H1 (cell line): ENCODE data around the gene IFNL4.

Source experiments
- CBX5 ChIP-seq: fragments of 300-800, 300-1000 bp; sonication (generic); IDR thresholded peaks from 2 replicates; pipeline ENCODE4 v1.7.1; 2016; ENCODE audit warnings: antibody characterized with exemption, low read length, low read depth
- CEBPB ChIP-seq: IDR thresholded peaks from 2 replicates; pipeline ENCODE4 v1.6.1; 2012; ENCODE audit warnings: low read depth, low read length
- EGR1 ChIP-seq: IDR thresholded peaks from 2 replicates; pipeline ENCODE4 v1.6.1; 2011; ENCODE audit warnings: low read depth, low read length, borderline replicate concordance
- EZH2 ChIP-seq: fragments of 200-600 bp; sonication (generic); IDR thresholded peaks from 2 replicates; pipeline ENCODE4 v1.7.1; 2012; ENCODE audit warnings: low read depth, mild to moderate bottlenecking, moderate library complexity, low read length, inconsistent platforms; ENCODE audit not compliant: severe bottlenecking
- KDM1A ChIP-seq: fragments of 200-600, 300-600 bp; sonication (generic); IDR thresholded peaks from 2 replicates; pipeline ENCODE4 v1.7.1; 2016; ENCODE audit warnings: mild to moderate bottlenecking, low read length, borderline replicate concordance
- POLR2A ChIP-seq, 2 experiments: IDR thresholded peaks; 1 replicate in 1 of 2; 2 replicates in 1 of 2; pipeline ENCODE4 v1.6.1; 2011; ENCODE audit warnings: low read depth in 2 of 2, low read length in 2 of 2, mild to moderate bottlenecking in 2 of 2; ENCODE audit errors: control extremely low read depth in 1 of 2
- POLR2AphosphoS5 ChIP-seq: IDR thresholded peaks from 2 replicates; pipeline ENCODE4 v1.6.1; 2011; ENCODE audit warnings: low read depth, low read length
- RFX5 ChIP-seq: IDR thresholded peaks from 2 replicates; pipeline ENCODE4 v1.6.1; 2011; ENCODE audit warnings: low read depth, low read length, improper control_type of control experiment, borderline replicate concordance
- SP1 ChIP-seq: IDR thresholded peaks from 2 replicates; pipeline ENCODE4 v1.6.1; 2011; ENCODE audit warnings: low read depth, low read length
- TAF1 ChIP-seq: IDR thresholded peaks from 2 replicates; pipeline ENCODE4 v1.6.1; 2011; ENCODE audit warnings: mild to moderate bottlenecking, low read depth, low read length
- YY1 ChIP-seq: IDR thresholded peaks from 2 replicates; pipeline ENCODE4 v1.6.1; 2011; ENCODE audit warnings: low read depth, mild to moderate bottlenecking, low read length
- TF ChIP-seq, protein P1 (sequence below), 3 experiments: IDR thresholded peaks; 1 replicate in 2 of 3; 2 replicates in 1 of 3; pipeline versions ENCODE4 v1.5.1 to v1.6.1; 2011; ENCODE audit warnings: low read length in 3 of 3, mild to moderate bottlenecking in 3 of 3, inconsistent platforms in 2 of 3, low read depth in 1 of 3, moderate library complexity in 1 of 3; ENCODE audit not compliant: insufficient read depth in 1 of 3; ENCODE audit errors: control extremely low read depth in 1 of 3
- TF ChIP-seq, protein P2 (sequence below): IDR thresholded peaks from 2 replicates; pipeline ENCODE4 v1.6.1; 2012; ENCODE audit warnings: inconsistent platforms

DNA sequence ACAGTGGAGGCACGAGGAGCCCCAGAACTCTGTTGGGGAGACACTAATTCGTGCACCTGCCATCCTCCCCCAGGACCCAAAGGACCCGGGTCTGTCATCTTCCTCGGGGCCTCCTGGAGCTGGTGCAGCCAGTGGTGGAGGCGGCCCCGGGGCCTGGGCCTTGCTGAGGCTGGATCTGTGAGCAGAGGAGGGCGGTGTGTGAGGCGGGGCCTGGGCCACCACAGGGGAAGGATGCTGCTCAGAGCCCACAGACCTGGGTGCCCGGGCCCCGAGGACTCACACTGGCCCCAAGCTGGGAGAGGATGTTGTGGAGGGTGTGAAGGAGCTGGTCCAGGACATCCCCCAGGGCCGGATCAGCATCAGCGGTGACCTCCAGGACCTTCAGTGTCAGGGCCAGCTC is 12.1 kb downstream of the IFNL4 start:
- TF ChIP-seq CBX5 (no peak), POLR2AphosphoS5 (no peak), POLR2A (IDR thresholded peaks at IDR 0.05; ENCODE audit: control extremely low read depth in 1 of 2, low read depth in 2 of 2, low read length in 2 of 2) (no peak), YY1 (no peak), SP1 (no peak), EZH2 (no peak), RFX5 (no peak), EGR1 (no peak), TAF1 (no peak), CEBPB (no peak), KDM1A (no peak)
- TF ChIP-seq, protein P1, sequence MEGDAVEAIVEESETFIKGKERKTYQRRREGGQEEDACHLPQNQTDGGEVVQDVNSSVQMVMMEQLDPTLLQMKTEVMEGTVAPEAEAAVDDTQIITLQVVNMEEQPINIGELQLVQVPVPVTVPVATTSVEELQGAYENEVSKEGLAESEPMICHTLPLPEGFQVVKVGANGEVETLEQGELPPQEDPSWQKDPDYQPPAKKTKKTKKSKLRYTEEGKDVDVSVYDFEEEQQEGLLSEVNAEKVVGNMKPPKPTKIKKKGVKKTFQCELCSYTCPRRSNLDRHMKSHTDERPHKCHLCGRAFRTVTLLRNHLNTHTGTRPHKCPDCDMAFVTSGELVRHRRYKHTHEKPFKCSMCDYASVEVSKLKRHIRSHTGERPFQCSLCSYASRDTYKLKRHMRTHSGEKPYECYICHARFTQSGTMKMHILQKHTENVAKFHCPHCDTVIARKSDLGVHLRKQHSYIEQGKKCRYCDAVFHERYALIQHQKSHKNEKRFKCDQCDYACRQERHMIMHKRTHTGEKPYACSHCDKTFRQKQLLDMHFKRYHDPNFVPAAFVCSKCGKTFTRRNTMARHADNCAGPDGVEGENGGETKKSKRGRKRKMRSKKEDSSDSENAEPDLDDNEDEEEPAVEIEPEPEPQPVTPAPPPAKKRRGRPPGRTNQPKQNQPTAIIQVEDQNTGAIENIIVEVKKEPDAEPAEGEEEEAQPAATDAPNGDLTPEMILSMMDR (IDR thresholded peaks at IDR 0.05; ENCODE audit: control extremely low read depth in 1 of 3, insufficient read depth in 1 of 3, low read depth in 1 of 3, low read length in 3 of 3): no peak
- TF ChIP-seq, protein P2, sequence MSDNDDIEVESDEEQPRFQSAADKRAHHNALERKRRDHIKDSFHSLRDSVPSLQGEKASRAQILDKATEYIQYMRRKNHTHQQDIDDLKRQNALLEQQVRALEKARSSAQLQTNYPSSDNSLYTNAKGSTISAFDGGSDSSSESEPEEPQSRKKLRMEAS: no peak
